ENCODE measurements around the gene KRTAP12-2.

- TF ChIP-seq CTCF (IDR thresholded peaks at IDR 0.05; ENCODE audit: low read length), result no peak
- TF ChIP-seq EZH2 (optimal IDR thresholded peaks at IDR 0.05; ENCODE audit: low read depth, low read length), result no peak
These were observed 27.4 kb downstream of the KRTAP12-2 start for GRCh38 chr21:44639331-44639655.

All from MM.1S (cell line).